Measurements from ENCODE around the gene TNNT3.

DNA sequence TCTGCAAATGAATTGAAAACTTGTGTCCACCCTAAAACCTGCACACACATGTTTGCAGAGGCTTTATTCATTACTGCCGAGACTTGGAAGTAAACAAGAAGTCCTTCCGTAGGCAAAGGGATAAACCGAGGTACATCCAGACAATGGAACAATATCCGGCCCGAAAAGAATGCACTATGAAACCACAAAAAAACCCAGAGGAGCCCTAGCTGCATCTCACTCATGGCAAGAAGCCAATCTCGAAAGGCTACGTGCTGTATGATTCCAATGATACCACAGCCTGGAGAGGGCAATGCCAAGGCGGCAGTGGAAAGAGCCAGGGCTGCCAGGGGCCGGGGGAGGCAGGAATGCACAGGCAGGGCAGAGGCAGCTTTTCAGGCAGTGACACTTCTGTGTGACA lies 24.5 kb downstream of the TNNT3 start:
- no peak for TF ChIP-seq EZH2 (IDR thresholded peaks at IDR 0.05; ENCODE audit: insufficient read depth, poor library complexity, severe bottlenecking)
- no peak for TF ChIP-seq EZH2phosphoT487 (IDR thresholded peaks at IDR 0.05; ENCODE audit: insufficient read depth, low read depth)
